Bone marrow (tissue), 2 donors: Measurements from ENCODE around the gene RNF215.
A peak's percentile ranks its signal among the peaks of the same experiment; 100 is the strongest.
"Not testable (repeated sequence)": the region's sequence is repeated elsewhere in the genome, so short reads cannot be mapped to it uniquely, and the experiment has no call there.

Experiments
- DNase-seq, 2 donors: peaks; one replicate each; lab custom pipeline; 2025; lab: John Stamatoyannopoulos, UW

The RNF215 gene

DNA sequence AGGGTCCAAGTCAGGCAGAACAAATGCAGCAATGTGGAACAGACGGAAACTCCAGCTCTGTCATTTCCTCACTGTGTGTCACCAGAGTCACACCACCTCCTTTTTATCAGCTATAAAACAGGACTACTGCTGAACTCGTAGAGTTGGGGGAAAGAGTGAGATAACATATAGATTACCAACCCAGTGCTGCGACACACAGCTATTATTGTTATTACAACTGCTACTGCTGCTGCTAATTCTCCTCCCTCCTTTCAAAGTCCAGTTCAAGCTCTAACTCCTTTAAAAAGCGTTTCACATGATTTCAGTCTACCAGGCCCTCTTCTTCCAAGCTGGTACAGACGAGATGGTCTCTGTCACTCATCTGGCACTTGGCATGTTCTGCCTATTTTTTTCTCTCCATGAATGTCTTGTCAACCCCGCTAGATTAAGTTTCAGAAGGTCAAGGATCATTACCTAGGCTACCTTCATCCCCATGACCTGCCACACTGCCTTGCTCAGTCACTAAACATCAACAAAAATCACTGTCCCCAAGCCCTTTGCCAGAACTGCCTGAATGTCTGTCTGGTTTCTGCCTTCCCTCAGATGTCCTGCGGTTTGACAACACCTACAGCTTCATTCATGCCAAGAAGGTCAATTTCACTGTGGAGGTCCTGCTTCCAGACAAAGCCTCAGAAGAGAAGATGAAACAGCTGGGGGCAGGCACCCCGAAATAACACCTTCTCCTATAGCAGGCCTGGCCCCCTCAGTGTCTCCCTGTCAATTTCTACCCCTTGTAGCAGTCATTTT, 34.7 kb upstream of the RNF215 start:
- DNase-seq, result no peak

DNA sequence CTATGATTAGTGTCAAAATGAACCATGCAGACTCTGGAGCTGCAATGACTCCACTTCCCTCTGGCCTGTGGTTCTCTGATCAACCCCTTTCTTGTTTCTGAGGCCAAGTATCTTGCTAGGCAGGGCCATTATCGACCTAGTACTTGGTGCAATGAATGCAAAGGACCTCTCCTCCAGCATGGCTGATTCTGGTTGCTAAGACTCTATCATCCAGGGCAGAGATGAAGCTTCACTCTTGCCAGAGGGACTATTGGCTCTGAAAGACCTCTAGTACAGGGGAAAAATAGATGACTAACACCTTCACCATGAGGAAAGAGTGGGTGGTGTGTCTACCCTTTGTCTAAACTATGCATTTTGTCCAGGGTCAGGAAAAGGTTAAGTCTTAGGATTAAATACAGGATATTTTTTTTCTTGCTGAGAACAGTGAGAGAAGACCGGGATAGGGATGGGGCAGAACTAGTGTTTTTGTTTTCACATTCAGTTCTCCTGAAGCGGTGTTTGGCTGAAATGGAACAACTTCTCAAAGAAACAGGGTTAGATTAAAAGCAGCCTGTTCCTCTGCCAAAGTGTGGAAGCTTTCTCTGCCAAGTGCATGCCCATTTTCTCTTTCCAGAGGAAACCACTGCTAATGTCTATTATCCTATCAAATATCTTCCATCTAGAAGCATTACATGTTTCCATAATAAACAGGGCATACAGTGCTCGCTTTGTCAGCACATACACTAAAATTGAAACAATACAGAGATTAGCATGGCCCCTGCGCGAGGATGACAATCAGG, 33.3 kb upstream of the RNF215 start:
- no peak for DNase-seq

DNA sequence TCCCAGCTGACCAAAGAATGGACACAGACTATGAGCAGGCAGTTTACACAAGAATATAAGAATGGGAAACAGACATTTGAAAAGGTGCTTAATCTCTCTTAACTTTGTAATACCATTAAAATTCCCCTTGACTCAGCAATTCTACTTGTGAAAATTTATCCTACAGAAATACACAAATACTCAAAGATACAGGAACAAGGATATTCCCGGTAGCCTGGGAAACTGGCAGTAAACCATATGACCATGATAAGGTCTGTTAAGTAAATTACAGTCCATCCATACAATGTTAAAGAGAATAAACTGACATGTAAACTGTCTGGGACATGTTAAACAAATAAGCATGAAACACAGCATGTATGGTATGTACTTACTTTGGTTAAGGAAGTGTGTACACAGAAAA, 29.6 kb upstream of the RNF215 start:
- no peak for DNase-seq

DNA sequence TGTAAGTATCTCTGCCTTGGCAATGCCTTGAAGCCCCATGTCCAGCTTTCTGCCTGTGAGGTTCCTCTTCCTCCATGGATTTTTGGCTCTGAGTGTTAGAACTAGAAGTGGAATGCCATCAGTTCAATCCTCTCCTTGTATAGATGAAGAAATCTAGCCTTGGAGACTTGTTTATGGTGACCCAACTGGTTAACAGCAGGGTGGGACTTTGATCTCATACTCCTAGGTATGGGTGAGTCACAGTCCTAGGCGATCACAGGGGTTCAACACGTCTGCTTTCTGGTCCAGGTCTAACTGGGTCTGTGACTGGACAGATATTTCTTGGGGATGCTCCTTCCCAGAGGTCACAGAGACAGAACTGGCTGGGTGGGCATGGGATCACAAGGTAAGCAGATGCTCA, 29.2 kb upstream of the RNF215 start:
- DNase-seq, result no peak

DNA sequence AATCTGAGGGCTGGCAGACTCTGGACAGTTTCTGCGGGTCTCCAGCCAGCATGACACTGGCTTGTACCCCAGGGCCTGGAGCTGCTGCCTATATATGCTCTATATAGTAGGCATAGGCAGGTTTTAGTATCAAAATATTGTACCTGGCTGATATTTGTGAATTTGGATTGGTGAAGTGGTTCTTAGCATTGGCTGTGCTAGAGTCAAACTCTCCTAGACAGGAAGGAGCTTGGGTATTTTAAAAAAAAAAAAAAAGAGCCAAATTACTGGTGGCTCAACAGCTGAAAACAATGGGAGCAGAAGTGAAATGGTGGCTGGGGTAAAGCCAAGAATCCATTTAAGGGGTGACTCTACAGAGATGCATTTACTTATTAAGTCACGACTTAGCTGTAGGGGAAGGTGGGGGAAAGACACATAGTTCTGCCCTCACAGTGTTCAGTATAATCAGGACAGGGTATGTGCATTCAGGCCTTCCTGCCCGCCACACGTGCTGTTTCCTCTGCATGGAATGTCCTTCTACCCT, 27.4 kb upstream of the RNF215 start:
- no peak for DNase-seq

DNA sequence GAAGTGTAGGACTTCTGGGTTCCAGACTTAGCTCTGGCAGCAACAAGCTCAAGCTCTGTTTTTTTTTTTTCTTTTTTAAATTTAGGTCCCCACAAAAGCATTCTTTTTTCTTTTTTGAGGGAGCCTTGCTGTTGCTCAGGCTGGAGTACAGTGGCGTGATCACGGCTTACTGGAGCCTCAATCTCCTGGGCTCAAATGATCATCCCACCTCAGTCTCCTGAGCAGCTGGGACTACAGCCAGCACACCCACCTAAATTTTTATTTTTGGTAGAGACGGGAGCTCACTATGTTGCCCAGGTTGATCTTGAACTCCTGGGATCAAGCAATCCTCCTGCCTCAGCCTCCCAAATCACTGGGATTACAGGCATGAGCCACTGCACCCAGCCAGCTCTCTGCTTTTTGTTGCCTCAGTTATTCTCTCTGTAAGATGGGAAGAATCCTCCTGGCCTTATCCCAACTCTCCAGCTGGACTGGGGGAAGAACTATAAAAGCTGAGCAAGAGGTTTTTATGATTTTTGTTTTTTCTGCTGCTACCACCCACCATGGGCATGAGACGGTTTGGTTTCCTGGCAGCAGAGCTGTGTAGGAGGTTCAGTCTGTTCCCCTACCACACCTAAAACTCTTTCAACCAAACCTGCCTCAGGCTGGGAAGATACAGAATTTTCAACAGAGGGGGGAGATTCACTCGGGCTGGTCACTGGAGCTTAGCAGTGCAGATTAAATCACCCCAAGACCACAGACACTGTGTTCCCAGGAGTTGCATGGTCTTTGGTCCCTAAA, 26.7 kb upstream of the RNF215 start:
- no peak for DNase-seq

DNA sequence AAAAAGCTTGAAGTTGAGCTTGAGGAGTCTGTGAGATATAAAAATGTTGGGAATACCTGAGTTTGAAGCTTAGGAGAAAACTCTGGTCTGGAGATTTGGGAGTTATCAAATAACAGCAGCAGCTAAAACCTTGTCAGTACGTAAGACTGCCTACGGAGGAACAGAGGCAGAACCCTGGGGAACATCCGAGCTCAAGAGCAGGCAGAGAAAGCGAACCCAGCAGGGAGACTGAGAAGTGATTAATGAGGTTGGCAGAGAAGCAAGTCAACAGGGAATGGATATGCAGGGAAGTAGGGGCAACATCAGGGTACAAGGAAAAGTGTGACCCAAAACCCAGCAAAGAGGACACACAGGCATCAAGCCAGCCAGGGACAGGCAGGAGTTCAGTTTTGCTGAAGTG, 25.8 kb upstream of the RNF215 start:
- no peak for DNase-seq

DNA sequence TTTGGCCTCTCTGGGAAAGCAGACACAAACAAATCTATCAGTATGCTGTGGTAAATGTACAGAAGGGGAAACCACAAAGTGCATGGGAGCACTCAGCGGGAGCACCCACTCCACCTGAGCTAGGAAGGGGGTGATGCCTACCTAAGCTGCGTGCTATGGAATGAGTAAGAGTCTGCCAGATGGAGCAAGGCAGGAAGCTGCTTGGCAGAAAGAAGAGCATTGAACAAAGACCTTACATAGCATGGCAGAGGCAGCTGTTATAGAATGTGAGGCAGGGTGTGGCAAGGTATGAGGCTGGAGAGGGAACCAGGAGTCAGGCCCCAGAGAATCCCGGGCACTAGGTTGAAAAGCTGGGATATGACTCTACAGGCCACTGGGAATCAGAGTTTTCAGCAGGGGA, 24.6 kb upstream of the RNF215 start:
- DNase-seq, result no peak

DNA sequence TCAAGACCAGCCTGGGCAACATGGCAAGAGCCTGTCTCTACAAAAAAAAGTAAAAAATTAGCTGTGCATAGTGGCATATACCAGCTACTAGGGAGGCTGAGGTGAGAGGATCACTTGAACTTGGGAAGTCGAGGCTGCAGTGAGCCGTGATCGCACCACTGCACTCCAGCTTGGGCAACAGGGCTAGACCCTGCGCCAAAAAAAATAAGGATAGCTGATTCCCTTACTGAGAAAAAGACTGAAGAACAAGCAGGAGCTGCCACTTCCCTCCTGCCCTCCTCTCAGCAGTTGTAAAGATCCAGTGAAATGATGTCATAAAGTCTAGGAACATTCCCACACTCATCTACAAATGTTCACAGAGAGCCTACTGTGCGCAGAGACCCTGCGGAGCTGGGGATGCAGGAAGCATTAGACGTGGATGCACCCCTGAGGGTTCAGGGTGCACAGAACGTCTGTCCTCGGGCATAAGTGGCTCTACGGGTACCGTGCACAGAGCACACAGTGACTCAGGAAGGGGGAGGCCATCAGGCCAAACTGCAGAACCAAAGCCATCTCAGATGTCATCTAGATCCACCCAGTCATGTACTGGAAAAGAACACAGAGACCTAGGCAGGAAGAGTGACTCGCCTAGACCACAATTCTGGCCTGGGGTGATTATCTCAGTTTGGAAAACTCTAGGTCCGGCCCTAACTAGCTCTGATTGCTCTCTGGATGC, 21.3 kb upstream of the RNF215 start:
- peak in 1 of 2 donors; percentile 58 for DNase-seq

DNA sequence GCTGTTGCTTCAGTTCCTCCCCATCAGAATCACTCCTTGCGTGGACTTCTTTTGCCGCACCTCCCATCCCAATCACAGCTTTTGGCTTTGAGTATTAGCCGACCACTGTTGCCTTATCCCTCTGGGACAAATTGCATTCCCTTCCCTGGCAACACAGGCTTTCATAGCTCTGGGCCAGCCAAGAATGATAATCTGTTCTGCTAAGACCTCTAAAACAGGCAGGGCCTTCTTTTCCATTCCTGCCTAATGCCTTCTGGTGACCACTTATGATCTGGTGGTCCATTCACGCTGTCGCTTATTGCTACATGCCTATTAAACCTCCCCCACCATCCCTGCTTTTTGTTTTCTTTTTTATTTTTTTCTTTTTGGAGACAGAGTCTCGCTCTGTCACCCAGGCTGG, 19.2 kb upstream of the RNF215 start:
- DNase-seq, result no peak

DNA sequence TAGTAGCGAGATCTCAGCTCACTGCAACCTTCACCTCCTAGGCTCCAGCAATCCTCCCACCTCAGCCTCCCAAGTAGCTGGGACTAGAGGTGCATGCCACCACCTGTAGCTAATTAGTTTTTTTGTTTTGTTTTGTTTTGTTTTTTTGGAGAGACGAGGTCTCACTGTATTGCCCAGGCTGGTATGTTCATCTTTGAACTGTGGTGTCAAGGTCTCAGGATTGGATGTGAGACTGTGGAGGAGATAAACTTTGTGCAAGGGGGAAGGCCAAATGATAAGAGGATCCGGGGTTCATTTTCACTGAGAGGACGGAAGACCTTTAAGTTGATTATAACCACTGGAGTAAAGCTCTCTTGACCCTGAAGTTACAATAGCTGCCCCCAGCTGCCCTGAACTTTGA, 18.5 kb upstream of the RNF215 start:
- no peak for DNase-seq

DNA sequence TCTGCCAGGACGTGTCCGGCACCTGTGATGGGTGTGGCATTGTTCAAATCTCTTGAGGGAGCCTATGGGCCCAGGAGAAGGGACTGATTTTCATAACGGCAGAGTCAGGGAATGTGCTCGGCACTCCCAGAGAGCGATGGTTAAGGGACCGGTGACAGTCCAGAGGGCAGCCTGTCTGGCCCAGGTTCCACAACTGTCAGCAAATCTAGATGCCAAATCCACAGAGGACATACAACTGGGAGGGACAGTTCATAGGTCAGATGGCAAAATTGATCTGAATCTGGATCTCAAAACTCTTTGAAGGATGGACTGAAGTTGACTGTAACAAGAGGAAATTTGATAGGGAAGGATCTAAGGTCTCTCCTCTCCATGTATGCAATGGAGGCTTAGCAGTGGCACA, 17.1 kb upstream of the RNF215 start:
- no peak for DNase-seq

DNA sequence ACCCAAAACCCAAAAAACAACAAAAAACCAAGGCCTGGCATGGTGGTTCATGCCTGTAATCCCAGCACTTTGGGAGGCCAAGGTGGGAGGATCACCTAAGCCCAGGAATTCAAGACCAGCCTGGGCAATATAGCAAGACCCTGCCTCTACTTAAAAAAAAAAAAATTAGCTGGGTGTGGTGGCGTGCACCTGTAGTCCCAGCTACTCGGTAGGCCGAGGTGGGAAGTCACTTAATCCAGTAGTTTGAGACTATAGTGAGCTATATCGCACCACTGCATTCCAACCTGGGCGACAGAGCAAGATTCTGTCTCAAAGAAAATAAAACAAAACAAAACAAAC, 15.5 kb upstream of the RNF215 start:
- DNase-seq, result not testable (repeated sequence)

DNA sequence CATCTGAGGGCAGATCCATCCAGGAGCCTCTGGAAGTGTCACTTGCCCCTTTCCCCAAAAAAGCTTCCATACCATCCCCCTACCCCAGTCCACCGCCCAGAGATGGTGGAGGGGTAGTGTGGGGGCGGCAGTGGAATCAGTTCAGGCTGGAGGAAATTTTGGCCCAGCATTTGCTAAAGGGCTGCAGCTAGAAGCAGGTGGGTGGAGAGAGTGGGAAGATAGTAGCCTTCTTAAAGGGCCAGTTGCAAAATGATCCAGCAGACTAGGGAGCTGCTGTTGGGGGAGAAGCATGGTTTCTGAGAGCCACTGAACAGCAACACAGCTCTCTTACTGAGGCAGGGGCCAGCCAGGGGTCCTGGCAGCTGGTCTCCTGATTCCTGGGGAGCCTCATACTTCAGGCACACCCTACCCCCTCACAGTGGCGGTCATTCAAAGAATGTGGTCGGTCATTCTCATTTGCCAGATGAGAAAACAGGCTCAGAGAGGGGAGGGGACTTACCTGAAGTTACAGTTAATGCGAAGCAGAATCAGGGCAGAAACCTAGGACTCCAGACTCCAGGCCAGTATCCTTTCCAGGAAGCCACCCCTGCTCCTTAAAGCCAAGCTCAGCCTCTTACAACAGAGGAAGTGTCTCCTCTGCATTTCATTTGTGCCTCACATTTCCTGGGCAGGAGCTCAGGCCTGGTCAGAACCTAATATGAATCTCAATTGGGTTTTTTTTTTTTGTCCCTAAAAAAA, 15.0 kb upstream of the RNF215 start:
- no peak for DNase-seq

DNA sequence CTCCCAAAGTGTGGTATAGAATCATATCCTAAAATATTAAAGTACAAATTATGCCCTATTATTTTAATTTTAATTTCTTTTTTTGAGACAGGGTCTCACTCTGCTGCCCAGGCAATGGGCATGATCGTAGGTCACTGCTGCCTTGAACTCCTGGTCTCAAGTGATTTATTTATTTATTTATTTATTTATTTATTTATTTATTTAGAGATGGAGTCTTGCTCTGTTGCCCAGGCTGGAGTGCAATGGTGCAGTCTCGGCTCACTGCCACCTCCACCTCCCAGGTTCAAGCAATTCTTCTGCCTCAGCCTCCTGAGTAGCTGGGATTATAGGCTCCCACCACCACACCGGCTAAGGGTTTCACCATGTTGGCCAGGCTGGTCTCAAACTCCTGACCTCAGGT, 13.8 kb upstream of the RNF215 start:
- not testable (repeated sequence) for DNase-seq

DNA sequence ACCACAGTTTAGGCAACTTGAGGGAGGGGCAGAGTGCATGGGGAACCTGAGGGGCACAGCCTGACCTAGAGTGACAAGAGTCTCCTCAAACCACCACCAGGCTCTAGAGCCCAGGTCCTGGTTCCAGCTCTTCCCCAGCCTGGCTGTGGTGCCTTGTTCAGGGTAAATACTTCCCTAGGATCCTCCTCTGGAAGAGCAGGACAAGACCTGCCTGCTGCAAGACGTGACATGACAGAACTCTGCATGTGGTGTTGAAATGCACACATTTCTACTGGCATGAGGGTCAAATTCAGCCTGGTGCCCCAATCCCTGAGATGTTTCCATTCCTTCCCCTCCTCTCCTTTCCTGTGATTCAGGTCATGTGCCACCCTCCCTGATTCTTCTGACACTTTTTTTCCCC, 12.9 kb upstream of the RNF215 start:
- no peak for DNase-seq

DNA sequence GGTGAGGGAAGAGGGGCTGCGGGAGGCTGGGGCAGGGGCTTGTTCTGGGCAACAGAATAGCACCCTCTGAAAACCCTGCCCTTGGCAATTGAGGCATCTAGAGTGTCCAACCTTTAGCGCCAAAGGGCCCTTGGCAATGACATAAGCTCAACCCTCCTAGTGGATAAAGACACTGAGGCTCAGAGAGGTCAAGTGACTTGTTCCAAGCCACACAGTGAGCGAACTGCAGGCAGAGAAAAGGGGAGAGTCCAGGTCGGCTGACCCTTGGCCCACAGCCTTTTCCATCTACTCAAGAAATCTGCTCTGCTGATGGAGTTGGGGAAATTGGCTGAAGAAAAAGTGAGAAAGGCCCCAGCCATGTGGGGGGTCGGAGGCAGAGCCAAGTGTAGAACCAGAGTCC, 12.5 kb upstream of the RNF215 start:
- DNase-seq, result no peak

DNA sequence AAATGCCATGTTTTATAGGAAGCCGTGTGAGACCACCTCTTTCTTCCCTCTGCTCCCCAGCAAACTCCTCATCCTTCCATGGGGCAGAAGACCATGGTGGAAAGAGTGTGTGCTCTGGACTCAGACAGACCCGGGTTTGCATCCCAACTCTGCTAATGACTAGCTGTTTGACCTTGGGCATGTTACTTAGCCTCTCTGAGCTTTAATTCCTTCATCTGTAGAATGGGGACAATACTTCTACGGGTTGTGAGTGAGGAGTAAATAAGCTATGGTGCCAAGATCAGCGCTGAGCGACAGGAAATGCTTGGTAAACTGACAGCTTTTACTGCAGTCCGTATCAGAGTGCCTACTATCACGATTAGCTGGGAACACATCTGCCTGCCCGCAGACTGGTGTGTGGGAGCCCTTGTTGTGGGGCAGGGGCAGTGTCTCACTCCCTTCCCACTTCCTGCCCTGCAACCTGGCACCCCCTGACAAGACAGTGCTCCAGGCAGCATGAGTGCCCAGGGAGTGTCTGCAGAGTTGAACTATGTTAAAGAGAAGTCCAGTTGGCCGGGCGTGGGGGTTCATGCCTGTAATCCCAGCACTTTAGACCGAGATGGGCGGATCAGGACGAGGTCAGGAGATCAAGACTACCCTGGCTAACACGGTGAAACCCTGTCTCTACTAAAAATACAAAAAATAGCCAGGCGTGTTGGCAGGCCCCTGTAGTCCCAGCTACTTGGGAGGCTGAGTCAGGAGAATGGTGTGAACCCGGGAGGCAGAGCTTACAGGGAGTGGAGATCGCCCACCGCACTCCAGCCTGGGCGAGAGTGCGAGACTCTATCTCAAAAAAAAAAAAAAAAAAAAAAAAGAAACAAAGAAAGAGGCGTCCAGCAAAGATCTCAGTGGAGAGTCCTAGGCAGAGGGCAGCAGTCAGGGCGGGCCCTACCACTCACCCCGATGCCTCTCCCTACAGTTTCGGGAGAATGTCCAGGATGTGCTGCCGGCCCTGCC, 11.8 kb upstream of the RNF215 start:
- DNase-seq, result no peak

DNA sequence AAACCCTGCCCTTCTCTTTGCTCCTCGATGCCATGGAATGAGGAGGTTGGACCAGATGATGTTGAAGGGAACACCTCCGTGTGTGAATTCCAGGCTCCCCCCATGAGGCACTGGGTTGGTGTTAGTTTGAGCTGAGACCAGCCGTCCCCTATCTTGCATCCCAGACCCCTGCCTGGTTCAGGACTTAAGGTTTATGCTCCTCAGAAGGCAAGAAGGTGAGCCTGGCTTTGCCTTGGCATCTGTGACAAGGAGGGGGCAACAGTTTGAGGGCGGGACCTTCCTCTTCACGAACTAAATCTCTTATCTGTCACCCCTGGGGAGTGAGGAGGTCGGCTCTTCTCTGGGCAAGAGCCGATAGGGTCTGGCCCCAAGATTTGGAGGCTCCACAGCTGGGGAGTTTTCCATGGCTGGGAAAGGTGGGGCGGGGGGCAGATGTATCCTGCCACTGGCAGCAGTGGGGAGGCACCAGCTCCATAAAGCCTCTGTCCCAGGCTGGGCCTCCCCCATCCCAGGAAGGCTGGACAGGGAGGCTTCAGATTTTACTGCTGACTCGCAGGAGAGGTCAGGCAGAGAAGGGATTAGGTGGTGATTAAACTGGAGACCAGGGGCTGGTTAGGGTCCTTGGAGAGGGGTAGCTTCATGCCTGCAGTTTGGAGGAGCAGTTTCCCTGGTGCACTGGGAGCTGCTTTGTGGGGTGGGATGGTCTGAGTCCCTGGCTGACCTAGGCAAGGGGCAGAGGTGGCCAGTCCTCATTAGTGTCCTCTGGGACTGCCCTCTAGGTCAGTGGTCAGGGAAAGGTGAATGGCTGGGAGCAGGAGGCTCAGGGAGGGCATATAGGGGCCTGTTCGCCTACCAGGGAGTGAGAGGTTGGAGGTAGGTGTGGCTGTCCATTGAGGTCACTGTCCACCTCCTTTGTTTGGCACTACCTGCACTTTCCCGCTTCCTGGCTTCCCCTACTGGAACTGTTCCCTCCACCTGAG, 10.7 kb upstream of the RNF215 start:
- DNase-seq, result no peak
